NK-92 (cell line): ENCODE data around the gene CTAG1A.
"Not testable (repeated sequence)": the region's sequence is repeated elsewhere in the genome, so short reads cannot be mapped to it uniquely, and the experiment has no call there.

Experiments used
- DNase-seq: peaks from one replicate; lab custom pipeline; 2025; ENCODE audit not compliant: unreplicated experiment; lab: John Stamatoyannopoulos, UW

Gene CTAG1A

DNA sequence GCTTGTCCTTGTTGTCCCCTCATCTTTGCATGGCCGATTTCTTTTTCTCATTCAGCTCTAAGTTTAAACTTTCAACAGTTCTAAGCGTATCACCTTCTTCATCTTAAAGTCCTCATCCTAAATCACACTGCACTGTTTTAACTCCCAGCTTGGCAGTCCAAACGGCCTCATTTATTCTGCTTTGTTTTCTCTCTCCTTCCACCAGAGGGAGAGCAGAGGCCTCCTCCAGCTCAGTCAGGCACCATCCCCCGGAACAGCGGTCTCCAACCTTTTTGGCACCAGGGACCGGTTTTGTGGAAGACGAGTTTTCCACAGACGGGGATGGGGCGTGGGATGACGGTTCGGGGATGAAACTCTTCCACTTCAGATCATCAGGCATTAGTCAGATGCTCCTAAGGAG, 14.6 kb upstream of the CTAG1A start:
- not testable (repeated sequence) for DNase-seq

DNA sequence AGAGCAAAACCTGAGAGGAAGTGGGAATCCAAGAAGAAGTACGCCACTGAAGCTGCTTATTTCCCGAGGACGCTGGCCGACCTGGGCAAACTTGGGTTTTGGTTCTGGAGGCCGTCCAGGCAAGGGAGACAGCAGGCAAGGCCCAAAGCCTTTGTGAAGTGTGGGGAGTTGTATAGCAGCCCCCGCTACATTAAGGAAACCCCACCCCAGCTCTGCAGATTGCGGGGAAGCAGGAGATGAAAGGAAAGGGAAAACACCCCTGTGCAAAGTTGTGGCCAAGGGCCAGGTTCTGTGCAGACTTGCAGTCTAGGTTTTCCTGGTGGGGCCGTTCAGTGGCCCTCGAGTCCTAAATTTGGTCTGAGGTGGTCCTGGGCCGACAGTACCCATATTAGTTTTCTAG, 11.9 kb upstream of the CTAG1A start:
- not testable (repeated sequence) for DNase-seq

DNA sequence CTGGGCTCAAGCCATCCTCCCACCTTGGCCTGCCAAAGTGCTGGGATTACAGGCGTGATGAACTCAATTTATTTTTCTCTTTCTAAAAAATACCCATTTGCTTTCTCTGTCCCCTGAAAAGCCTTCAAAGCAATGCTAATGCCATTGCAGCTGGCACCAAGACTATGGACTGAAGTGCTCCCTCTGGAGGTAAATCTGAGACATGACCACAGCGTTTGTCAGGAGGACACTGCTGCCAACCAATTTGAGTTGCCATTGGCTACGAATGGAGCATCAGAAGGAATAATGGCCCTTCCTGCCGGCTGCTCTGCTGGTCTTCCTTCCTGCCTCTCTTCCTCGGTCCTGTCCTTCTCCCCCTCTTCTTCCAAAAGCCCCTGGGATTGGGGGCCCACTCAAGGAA, 9.9 kb upstream of the CTAG1A start:
- not testable (repeated sequence) for DNase-seq

DNA sequence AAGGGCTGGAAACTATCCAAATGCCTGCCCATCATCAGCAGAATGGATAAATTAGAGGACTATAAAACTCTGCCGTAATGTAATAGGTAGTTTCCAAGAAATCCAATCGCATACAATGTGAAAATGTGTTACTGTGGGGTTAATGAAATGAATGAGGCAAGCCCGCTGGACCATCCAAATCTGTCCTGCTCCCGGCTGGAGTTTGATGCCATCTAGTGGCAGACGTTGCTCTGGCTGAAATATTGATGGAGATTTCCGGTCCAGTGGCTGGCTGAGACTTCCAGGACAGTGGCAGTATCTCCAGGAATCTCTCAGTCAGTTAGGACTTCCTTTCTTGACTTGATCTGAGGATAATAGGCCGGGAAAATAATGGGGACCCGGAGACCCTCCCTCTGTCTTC, 1.9 kb upstream of the CTAG1A start:
- DNase-seq: not testable (repeated sequence)

DNA sequence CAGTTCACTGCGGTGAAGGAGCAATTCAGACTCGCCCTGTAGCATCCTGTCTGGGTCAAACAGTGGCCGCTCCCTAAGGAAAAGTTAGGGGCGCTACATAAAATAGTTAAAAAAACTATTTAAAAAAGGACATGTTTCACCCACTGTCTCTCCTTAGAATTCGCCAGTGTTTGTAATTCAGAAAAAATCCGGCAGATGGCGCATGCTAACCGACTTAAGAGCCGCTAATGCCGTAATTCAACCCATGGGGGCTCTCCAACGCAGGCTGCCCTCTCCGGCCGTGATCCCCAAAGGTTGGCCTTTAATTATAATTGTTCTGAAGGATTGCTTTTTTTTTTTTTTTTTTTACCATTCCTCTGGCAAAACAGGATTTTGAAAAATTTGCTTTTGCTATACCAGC, 5.5 kb downstream of the CTAG1A start:
- not testable (repeated sequence) for DNase-seq

DNA sequence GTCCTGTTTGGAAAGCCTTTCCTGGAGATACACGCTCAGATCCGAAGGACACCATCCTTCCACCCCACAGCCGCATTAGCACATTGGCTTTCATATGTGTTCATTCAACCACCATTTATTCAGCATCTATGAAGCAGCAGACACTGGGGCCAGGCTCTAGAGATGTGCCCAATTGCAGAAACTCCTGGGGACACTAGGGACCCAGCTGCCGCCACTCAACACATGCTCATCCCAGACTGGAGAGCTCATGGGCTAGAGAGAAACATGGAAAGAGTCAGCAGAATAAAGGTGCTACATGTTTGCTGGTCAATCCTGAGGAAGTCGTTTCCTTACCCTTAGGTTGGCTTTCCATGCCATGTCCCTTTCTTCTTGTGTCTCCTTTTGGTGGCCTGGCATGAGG, 7.6 kb downstream of the CTAG1A start:
- DNase-seq: no peak

DNA sequence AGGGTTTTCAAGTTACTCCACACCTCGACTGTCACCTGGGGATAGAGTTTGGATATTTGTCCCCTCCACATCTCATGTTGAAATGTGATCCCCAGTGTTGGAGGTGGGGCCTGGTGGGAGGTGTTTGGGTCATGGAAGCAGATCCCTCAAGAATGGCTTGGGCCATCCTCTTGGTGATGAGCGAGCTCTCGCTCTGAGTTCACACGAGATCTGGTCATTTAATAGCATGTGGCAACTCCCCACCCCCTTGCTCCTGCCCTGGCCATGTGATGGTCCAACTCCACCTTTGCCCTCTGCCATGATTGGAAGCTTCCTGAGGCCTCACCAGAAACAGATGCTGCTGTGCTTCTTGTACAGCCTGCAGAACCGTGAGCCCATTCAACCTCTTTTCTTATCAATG, 8.3 kb downstream of the CTAG1A start:
- DNase-seq: no peak

DNA sequence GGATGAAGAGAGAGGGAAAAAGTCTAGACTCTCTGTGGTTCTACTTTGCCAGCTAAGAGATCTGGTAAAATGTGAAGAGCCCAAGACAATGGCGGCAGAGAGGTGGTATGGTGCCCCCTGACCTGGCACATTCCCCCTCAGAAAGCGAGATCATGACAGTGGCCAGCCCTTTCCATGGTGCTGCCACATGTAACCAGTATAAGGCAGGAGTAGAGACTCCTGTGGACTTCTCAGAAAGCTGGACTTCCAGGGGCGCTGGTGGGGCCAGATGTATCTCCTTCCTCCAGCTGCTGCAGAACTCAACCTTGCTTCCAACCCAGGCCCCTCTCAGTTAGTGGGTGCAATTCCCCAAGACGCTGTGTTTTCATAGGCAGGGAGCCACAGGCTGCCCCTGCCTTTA, 9.6 kb downstream of the CTAG1A start:
- no peak for DNase-seq

DNA sequence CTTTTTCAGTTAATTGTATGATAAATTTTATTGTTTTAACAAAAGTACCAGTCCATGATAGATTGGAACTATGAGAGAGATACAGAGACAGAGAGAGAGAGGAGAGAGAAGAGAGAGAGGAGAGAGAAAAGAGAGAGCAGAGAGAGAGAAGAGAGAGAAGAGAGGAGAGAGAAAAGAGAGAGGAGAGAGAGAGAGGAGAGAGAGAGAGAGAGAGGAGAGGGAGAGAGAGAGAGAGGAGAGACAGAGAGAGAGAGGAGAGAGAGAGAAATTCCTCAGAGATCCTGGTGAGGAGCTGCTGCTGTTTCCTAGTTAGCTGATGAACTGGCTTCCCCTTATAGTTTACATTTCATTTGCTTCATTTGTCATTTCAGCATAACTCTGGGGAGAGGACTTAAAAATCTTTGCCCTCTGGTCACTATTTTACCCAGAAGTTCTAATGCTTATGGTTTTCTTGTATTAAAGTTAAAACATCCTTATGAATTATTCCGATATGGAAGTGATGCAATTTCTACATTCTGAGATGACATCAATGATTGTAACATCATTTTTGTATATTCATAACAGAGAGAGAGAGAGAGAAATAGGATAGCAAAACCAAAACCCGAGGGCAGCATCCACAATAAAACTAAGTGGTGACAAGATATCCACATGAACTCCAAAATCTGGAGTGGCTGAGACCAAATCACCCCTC, 10.8 kb downstream of the CTAG1A start:
- DNase-seq: no peak

DNA sequence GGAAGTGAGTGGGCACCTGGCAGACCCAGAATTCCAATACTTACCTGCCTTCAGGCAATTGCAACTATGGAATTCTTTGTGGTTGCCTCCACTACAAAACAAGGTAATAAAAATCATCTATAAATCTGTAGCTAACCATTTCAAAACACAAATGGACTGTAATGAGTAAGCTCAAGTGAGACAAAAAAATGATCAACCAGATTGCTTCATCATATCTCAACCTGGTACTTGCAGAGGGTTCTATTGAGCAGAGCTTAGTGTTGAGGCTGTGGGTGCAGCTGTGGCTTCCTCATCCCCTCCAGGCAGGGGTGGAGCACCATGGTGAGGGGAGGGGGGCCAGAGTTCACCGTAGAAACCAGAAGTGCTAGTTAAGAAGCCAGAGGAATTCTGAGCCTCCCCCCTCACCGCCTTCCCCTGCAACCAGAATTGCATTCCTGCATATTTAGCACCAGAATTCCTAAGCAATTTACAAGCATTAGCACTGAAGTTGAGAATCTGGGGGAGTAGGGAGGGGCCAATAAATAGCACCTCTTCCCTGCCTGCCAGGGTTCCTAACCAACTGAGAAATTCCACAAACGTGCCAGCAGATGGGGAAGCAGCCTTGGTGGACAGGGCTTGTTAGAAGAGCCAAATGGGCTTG, 11.5 kb downstream of the CTAG1A start:
- no peak for DNase-seq

DNA sequence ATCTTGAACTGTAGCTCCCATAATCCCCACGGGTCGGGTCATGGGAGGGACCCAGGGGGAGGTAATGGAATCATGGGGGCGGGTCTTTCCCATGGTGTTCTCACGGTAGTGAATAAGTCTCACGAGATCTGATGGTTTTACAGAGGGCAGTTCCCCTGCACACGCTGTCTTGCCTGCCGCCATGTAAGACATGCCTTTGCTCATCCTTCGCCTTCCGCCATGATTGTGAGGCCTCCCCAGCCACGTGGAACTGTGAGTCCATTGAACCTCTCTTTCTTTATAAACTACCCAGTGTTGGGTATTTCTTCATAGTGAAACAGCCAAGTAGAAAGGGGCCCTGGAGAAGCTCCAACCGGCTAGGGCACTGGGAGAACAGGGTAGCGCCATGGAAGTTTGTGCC, 12.3 kb downstream of the CTAG1A start:
- no peak for DNase-seq

DNA sequence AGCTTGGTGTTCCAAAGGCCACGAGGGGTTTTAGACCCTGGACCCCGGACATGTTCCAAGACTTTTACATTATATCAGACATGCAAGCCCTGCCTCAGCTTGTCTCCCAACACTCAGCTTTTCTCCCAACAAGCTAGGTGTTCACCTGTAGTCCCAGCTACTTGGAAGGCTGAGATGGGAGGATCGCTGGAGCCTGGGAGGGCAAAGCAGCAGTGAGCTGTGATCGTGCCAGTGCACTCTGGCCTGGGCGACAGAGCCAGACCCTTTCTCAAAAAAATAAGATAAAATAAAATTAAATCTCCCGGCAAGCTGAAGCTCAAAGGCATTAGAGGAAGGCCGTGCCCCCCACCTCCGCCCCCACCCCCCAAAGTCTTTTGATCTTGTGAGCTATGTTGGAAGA, 13.7 kb downstream of the CTAG1A start:
- DNase-seq: no peak

DNA sequence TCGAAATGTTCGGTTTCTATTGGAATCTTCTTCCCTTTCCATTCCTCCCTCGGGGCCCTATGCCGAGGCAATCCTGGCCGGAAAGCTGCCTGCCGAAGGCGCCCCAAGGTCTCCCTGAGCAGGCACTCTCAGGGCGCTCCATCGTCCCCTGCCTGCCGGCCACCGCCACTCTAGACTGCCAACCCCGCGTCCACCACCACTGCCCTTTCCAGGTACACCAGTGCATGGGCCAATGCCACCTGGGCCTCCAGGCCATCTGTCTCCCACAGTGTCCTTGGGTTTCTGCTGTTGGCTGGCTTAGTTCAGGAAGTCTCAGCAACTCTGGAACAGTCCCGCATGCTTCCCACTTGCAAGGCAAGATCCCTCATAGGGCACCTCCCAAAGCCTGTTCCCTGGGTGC, 14.6 kb downstream of the CTAG1A start:
- DNase-seq: no peak

DNA sequence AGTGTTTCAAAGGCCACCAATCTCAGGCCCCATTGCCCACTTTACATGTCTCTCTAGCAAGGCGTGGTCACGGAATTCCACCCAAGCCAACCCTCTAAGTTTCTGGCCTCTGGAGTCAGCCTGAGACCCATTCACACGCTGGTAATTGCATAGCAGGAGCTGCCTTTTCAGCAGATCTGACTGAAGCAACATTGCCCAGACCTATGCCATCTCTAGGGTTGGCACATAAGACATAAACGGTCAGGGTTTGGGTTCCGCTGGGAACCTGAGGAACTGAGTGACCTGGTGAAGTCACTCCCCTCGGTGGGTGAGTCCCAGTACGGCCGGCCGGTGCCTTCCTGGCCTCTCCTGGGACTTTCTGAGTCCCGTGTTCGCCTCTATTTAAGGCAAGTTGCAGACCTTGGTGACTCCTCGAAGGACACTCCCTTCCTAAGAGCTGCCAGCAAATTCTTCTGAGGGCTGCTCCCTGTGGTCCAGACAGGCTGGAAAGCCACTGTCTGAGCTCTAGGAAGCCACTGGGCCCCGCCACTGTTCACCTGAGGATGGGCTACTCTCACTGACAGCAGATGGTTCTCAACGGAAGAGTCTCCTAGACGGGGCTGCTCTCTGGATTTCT, 15.9 kb downstream of the CTAG1A start:
- no peak for DNase-seq

DNA sequence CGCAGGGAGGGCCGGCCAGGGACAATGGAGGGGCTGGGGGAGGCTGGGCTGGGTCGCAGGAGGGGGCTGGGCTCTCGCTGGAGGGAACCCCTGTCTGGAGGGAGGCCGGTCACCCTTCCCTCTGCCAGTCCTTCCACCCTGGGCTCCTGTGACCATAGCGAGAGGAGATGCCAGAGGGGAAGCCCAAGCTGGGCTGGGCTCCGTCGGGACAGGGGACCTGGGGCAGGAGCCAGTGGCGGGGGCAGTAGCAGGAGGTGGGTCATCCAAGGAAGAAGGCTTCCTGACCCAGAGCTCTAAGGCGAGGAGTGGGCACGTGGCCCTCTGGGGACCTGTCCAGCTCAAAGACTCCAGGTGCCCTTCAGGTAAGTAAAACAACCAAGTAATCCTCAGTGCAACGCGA, 17.3 kb downstream of the CTAG1A start:
- no peak for DNase-seq

DNA sequence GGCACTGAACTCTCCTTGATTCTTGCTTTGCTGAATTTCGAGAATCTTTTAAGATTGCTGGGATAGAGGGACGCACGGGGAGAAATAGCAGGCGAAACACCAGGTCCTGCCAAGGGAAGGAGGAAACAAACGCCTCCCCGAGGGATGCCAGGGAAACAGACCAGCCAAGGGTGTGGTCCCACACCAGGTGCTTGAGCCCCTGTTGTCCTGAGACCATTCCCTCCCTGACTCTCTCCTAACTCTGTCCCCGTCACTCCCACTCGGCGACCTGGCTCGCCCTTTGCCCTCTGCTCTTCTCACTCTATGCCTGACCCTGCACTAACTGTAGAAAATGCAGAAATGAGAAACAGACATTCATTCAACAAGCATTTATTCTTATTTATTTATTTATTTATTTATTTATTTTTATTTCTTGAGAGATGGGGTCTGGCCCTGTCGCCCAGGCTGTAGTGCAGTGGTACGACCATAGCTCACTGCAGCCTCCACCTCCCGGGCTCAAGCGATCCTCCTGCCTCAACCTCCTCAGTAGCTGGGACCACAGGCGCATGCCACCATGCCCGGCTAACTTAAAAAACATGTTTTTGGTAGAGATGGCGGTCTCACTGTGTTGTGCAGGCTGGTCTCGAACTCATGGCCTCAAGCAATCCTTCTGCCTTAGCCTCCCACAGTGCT, 18.0 kb downstream of the CTAG1A start:
- no peak for DNase-seq

DNA sequence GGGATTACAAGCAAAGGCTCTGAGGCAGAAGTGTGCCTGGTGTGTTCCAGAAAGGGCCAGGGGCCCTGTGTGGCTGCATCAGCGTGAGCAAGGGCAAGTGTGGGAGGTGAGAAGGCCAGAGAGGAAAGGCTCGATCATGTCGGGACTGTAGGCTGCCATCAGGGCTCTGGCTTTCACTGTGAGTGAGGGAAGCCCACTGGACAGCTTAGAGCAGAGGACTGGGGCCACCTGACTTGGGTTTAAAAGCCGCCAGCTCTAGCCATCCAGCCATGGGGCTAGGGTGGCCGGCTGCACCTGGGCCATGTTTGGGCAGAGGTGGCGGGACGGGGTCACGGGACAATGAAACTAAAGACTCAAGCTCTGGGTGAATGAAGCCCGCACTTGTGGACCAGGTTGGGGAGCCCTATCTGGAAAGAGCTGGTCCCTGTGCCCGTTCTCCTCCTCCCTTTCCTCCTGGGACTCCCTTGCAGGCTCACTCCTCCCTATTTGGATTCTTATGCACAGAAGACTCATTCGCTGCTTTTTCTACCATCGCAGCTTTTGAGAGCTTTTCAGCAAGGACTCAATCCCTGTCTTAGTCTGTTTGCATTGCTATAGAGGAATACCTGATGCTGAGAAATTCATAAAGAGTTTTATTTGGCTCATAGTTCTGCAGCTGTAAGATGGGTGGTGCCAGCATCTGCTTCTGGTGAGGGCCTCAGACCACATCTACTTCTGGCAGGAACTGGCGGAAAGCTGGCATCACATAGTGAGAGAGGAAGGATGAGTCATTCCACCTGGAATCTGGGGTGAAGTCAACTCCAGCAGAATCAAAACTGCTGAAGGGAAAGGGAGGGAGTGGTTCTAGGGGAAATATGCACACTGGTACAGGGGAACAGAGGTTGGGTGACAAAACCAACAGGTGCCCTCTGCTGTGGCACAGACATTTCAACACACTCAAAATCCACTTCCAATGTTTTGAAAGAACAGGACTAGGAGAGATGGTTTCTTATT, 18.8 kb downstream of the CTAG1A start:
- DNase-seq: no peak

DNA sequence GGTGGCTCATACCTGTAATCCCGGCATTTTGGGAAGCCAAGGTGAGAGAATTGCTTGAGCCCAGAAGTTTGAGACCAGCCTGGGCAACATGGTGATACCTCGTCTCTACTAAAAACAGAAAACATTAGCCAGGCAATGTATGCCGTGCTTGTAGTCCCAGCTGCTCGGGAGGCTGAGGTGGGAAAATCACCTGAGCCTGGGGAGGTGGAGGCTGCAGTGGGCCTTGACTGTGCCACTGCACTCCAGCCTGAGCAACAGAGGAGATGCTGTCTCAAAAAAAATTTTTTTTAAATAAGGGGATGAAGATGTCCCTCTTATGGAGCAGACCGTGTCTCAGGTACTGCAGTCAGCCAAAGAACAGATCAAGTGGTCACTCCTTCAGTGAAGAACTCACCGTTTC, 20.6 kb downstream of the CTAG1A start:
- DNase-seq: no peak

DNA sequence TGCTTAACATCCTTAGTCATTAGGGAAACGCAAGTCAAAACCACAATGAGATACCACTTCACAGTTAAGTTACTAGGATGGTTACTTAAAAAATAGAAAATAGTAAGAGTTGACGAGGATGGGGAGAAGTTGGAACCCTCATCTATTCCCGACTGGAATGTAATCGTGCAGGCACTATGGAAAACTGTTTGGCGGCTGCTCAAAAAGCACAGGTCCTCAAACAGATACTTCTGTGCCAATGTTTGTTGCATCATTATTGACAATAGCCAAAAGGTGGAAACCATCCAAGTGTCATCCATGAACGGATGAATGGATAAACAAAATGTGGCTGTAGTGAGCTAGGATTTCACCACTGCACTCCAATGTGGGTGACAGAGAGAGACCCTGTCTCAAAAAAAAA, 22.4 kb downstream of the CTAG1A start:
- DNase-seq: no peak

DNA sequence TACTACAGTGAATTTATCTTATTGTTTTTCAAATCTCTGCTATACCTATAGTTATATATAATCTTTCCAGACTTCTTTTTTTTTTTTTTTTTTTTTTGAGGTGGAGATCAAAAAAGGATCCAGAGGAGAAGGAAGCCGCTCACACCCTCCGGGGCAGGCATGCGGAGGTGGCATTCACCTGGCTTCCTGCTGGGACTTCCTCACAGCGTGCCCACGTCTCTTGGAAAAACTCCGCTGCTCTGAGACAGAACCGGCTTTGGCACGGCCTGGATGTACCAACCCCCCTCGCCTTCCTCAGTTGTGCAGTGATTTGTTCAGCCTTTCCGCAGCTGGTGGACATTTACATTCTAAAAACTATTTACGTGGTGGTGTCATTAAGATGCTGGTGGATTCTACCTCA, 23.0 kb downstream of the CTAG1A start:
- DNase-seq: not testable (repeated sequence)

DNA sequence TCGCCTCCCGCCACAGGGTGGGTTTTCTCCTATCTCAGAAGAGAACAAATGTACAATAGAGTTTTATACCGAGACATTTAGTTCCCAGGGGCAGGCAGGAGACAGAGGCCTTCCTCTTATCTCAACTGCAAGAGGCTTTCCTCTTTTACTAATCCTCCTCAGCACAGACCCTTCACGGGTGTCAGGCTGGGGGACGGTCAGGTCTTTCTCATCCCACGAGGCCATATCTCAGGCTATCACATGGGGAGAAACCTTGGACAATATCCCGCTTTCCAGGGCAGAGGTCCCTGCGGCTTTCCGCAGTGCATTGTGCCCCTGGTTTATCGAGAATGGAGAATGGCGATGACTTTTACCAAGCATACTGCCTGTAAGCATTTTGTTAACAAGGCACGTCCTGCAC, 23.9 kb downstream of the CTAG1A start:
- not testable (repeated sequence) for DNase-seq
